ENCODE measurements around the gene TMEM272. TPM values are rescaled to one million over a fixed set of nuclear protein-coding genes. Genes with fewer than 3 reads are reported as not detected.

Gene TMEM272
- total and polyA plus RNA-seq, 2 donors (not counting 1 experiment from before 2014, with no cell fraction given): not detected

GRCh38 chr13:51858433-51859247 lies 13.7 kb upstream of the TMEM272 start:
- intact Hi-C loops (cut with micrococcal nuclease): no loop called here
- H3K27me3 ChIP-seq (replicated peaks in 1 of 4; ENCODE audit: control extremely low read depth in 1 of 4, control insufficient read depth in 3 of 4, insufficient read depth in 4 of 4, low read length in 3 of 4): no peaks in the 10 kb centered on the region
- CTCF ChIA-PET: interaction anchor here (1.6 kb wide), 1 partner anchor 12 kb away, joined by 3 read pairs; no protein-coding TSS in a partner anchor

More at GRCh38 chr13:51858433-51859247, 13.7 kb upstream of the TMEM272 start:
- Histone ChIP-seq H3K4me2 (replicated peaks; ENCODE audit: low read depth, low read length, poor library complexity, severe bottlenecking) (no peak overlapping the region), H3K4me3 (ENCODE audit: control extremely low read depth in 1 of 5, extremely low read depth in 1 of 5, insufficient read depth in 1 of 5, low read depth in 2 of 5, low read length in 4 of 5) (no peak overlapping the region), H2AFZ (ENCODE audit: insufficient read depth, low read depth, low read length, poor library complexity, severe bottlenecking) (no peak overlapping the region), H4K20me1 (ENCODE audit: control insufficient read depth, insufficient read depth, low read length, poor library complexity, severe bottlenecking) (no peaks in the 10 kb centered on the region), H3K9ac (ENCODE audit: low read length) (no peak overlapping the region), H3K27ac (ENCODE audit: low read length in 2 of 2) (no peak overlapping the region), H3K9me3 (ENCODE audit: control extremely low read depth in 1 of 3, control insufficient read depth in 2 of 3, insufficient read depth in 1 of 3, low read length in 2 of 3) (no peaks in the 10 kb centered on the region), H3K4me1 (ENCODE audit: control insufficient read depth in 2 of 2, insufficient read depth in 2 of 2, low read length in 2 of 2) (no peaks in the 10 kb centered on the region), H3K79me2 (ENCODE audit: control insufficient read depth, insufficient read depth, low read length) (no peaks in the 10 kb centered on the region), H3K36me3 (replicated peaks in 1 of 2; ENCODE audit: control extremely low read depth in 1 of 2, control insufficient read depth in 1 of 2, extremely low read depth in 1 of 2, insufficient read depth in 2 of 2, low read length in 1 of 2) (no peaks in the 10 kb centered on the region)
- Mint-ChIP-seq H3K4me3 (no peak overlapping the region), H3K27me3 (peaks cover 19% of the 10 kb centered on the region), H3K4me1 (no peaks in the 10 kb centered on the region), H3K9me3 (ENCODE audit: insufficient read depth) (no peaks in the 10 kb centered on the region), H3K27ac (no peak overlapping the region)
- TF ChIP-seq CTCF (IDR thresholded peaks at IDR 0.05): no peak
- no peak for TF ChIP-seq EZH2 (IDR thresholded peaks at IDR 0.05; ENCODE audit: borderline replicate concordance, insufficient read depth, low read depth, low read length, poor library complexity, severe bottlenecking)
- 93% methylated on average over 5 of the region's 11 CpGs for WGBS (ENCODE audit: insufficient coverage)
- POLR2A ChIA-PET: no interaction called here
- no peak for DNase-seq
- ATAC-seq (ENCODE audit: low read depth): no peak
